Hepatocyte (in vitro differentiated cells): ENCODE results near the gene TSPAN8. TPM values are rescaled to one million over a fixed set of nuclear protein-coding genes. Genes with fewer than 3 reads are reported as not detected.
A peak's percentile ranks its signal among the peaks of the same experiment; 100 is the strongest.

Source experiments
- DNase-seq: peaks from one replicate; pipeline ENCODE4 v3.0.0-alpha.2; 2016; ENCODE audit warnings: low spot score
- H2AFZ ChIP-seq: fragments of 200-600 bp; sonication (generic); 2 replicates; pipeline ENCODE4 v1.6.0; 2016; ENCODE audit warnings: antibody characterized with exemption, mild to moderate bottlenecking
- H3K27ac ChIP-seq: fragments of 200-600 bp; sonication (generic); 2 replicates; pipeline ENCODE4 v1.5.1; 2016; ENCODE audit warnings: mild to moderate bottlenecking
- H3K27me3 ChIP-seq: fragments of 200-600 bp; sonication (generic); 2 replicates; pipeline ENCODE4 v1.6.1; 2016
- H3K36me3 ChIP-seq: fragments of 200-600 bp; sonication (generic); replicated peaks from 2 replicates; pipeline ENCODE4 v1.5.1; 2016; ENCODE audit warnings: low read depth; ENCODE audit not compliant: insufficient read depth
- H3K4me1 ChIP-seq: fragments of 200-600 bp; sonication (generic); 2 replicates; pipeline ENCODE4 v1.5.1; 2016; ENCODE audit warnings: mild to moderate bottlenecking, moderate library complexity; ENCODE audit not compliant: insufficient read depth
- H3K4me2 ChIP-seq: fragments of 200-600 bp; sonication (generic); 2 replicates; pipeline ENCODE4 v1.6.0; 2016
- H3K4me3 ChIP-seq: fragments of 200-600 bp; sonication (generic); 2 replicates; pipeline ENCODE4 v1.5.1; 2016; ENCODE audit warnings: mild to moderate bottlenecking
- H3K79me2 ChIP-seq: fragments of 200-600 bp; sonication (generic); 2 replicates; pipeline ENCODE4 v1.6.0; 2017; ENCODE audit warnings: mild to moderate bottlenecking
- H3K9me2 ChIP-seq: fragments of 200-600 bp; sonication (generic); replicated peaks from 2 replicates; pipeline ENCODE4 v1.6.0; 2017; ENCODE audit warnings: mild to moderate bottlenecking; ENCODE audit not compliant: insufficient read depth
- H3K9me3 ChIP-seq: fragments of 200-600 bp; sonication (generic); 2 replicates; pipeline ENCODE4 v1.5.1; 2016; ENCODE audit warnings: low read depth, mild to moderate bottlenecking
- H4K20me1 ChIP-seq: fragments of 200-600 bp; sonication (generic); 2 replicates; pipeline ENCODE4 v1.6.0; 2016; ENCODE audit warnings: mild to moderate bottlenecking; ENCODE audit not compliant: insufficient read depth, poor library complexity, severe bottlenecking
- CTCF ChIP-seq: fragments of 200-600 bp; sonication (generic); IDR thresholded peaks from 2 replicates; pipeline ENCODE4 v1.5.1; 2016; ENCODE audit warnings: antibody characterized with exemption, mild to moderate bottlenecking; ENCODE audit not compliant: poor library complexity
- EZH2 ChIP-seq: fragments of 200-600 bp; sonication (generic); IDR thresholded peaks from 2 replicates; pipeline ENCODE4 v1.6.1; 2016; ENCODE audit warnings: antibody characterized with exemption, mild to moderate bottlenecking, borderline replicate concordance
- EZH2phosphoT487 ChIP-seq: fragments of 200-600 bp; sonication (generic); IDR thresholded peaks from one replicate; pipeline ENCODE4 v1.6.1; 2018; ENCODE audit warnings: antibody characterized with exemption, mild to moderate bottlenecking, low read depth, moderate library complexity; ENCODE audit not compliant: unreplicated experiment, severe bottlenecking
- WGBS: methylation state at CpG from one replicate; pipeline ENCODE4 v1.1.6; 2016; ENCODE audit warnings: low lambda C conversion rate; ENCODE audit errors: missing lambda C conversion rate; 5-methylcytosine and 5-hydroxymethylcytosine counted together
- polyA plus RNA-seq: library from polyadenylated mRNA; unstranded; fragments of >200 nt; fragmentation: Nextera tagmentation; extraction: Ambion mirVana; gene quantifications from 2 replicates; pipeline ENCODE4 v1.2.1, GENCODE V29; 2016
- total RNA-seq: library from RNA; depleted of rRNA; stranded (reverse); fragments of >200 nt; gene quantifications from 2 replicates; pipeline ENCODE4 v1.2.3, GENCODE V29; 2014

TSPAN8 gene
- total and polyA plus RNA-seq, 2 experiments from 2014 or later = 312 to 639 TPM

GRCh38 chr12:71142956-71143355, 14.8 kb downstream of the TSPAN8 start:
- Histone ChIP-seq H3K27ac (no peak overlapping the region), H3K27me3 (no peaks in the 10 kb centered on the region), H2AFZ (no peak overlapping the region), H3K79me2 (no peaks in the 10 kb centered on the region), H3K4me1 (peaks cover 21% of the 10 kb centered on the region), H4K20me1 (no peaks in the 10 kb centered on the region), H3K36me3 (no peaks in the 10 kb centered on the region), H3K4me3 (no peak overlapping the region), H3K4me2 (no peak overlapping the region), H3K9me2 (no peaks in the 10 kb centered on the region), H3K9me3 (no peaks in the 10 kb centered on the region)
- WGBS = 87% methylated on average over 5 of the region's 5 CpGs
- no peak for DNase-seq
- TF ChIP-seq EZH2 (no peak), CTCF (no peak), EZH2phosphoT487 (no peak)

GRCh38 chr12:71142016-71142415, 15.8 kb downstream of the TSPAN8 start:
- WGBS = 77% methylated on average over 2 of the region's 2 CpGs
- no peak overlapping the region for H3K4me3 ChIP-seq
- peak overlapping the region; percentile 64 for H3K27ac ChIP-seq
- H3K79me2 ChIP-seq = no peaks in the 10 kb centered on the region
- no peak overlapping the region for H2AFZ ChIP-seq
- no peak overlapping the region for H3K4me2 ChIP-seq
- H3K36me3 ChIP-seq = no peaks in the 10 kb centered on the region
- DNase-seq = no peak
- no peaks in the 10 kb centered on the region for H3K9me2 ChIP-seq
- no peak for TF ChIP-seq EZH2
- no peak for TF ChIP-seq CTCF
- no peak for TF ChIP-seq EZH2phosphoT487
- no peaks in the 10 kb centered on the region for H3K9me3 ChIP-seq
- H3K4me1 ChIP-seq = peaks cover 21% of the 10 kb centered on the region
- H3K27me3 ChIP-seq = no peaks in the 10 kb centered on the region
- H4K20me1 ChIP-seq = no peaks in the 10 kb centered on the region

- H3K36me3 ChIP-seq = no peaks in the 10 kb centered on the region
Observed at GRCh38 chr12:71141378-71141926, 16.3 kb downstream of the TSPAN8 start.

More at GRCh38 chr12:71141378-71141926, 16.3 kb downstream of the TSPAN8 start:
- Histone ChIP-seq H3K4me1 (peaks cover 21% of the 10 kb centered on the region), H3K79me2 (no peaks in the 10 kb centered on the region), H3K4me2 (no peak overlapping the region), H2AFZ (no peak overlapping the region), H3K4me3 (no peak overlapping the region), H3K9me2 (no peaks in the 10 kb centered on the region), H3K27me3 (no peaks in the 10 kb centered on the region), H4K20me1 (no peaks in the 10 kb centered on the region), H3K9me3 (no peaks in the 10 kb centered on the region), H3K27ac (peak overlapping the region; percentile 64)
- 83% methylated on average over 1 of the region's 1 CpG for WGBS
- TF ChIP-seq EZH2 (no peak), EZH2phosphoT487 (no peak), CTCF (no peak)
- no peak for DNase-seq
